ENCODE data around the gene PIGH.
"Not testable (repeated sequence)": the region's sequence is repeated elsewhere in the genome, so short reads cannot be mapped to it uniquely, and the experiment has no call there.

Gene PIGH

DNA sequence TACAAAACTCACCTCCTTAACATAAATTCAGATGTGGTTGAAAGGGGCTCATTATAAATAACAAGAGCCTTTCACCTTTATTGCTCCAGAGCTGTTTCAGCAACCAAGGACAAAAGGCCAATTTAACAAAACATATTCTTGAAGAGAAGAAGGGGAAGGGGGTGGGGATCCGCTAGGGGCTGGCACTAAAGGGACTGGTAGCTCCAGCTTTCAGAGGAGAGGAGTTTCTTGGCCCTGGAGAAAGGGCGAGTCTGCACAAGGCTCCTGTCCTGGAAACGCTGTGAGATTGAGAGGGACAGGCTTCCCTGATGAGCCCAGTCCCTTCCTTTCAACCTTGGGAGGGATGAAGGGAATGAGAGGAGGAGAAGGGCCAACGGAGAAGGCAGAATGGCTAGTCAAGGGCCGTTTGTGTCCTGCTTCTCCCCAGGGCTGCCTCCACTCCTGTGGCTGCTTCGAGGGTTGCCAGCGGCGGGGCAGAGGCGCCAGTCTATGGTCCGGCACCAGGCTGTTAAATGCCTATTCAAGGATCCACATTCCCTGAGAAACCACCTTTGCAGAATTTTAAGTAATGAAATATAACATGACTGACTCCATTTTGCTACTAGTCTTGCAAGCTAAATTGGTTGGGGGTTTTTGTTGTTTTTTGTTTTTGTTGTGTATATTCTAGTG, 9.7 kb upstream of the PIGH start:
- no peak for DNase-seq (ENCODE audit: low spot score)

DNA sequence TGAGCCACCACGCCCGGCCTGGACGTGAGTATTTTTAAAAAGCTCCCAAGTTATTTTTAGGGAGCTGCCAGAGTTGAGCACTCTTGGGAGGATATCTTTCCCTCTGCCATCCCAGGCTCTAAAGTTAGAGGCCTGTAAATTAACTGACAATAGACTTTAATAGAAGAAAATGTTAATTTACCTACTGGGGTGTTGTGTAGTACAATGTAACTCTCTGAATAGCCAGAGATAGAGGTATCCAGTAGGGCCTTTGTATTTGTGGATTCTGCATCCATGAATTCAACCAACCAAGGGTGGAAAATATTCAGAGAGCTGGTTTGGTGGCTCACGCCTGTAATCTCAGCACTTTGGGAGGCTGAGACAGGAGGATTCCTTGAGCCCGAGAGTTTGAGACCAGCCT, 7.6 kb upstream of the PIGH start:
- no peak for DNase-seq (ENCODE audit: low spot score)

DNA sequence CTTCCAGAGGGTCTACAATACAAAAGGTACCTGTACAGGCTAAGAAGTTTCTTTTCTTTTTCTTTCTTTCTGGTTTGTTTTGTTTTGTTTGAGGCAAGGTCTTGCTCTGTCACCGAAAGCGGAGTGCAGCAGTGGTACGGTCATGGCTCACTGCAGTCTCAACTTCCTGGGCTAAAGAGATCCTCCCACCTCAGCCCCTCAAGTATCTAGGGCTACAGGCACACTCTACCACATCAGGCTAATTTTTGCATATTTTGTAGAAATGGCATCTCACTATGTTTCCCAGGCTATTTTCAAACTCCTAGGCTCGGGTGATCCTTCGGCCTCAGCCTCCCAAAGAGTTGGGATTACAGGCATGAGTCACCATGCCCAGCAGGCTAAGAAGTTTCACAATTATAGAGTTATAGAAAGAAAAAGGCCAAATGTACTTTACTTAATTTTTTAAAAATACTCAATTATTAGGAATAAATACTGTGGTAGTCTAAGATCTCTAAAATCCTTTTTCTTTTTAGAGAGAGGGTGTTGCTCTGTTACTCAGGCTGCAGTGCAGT, 3.0 kb upstream of the PIGH start:
- no peak for DNase-seq (ENCODE audit: low spot score)

DNA sequence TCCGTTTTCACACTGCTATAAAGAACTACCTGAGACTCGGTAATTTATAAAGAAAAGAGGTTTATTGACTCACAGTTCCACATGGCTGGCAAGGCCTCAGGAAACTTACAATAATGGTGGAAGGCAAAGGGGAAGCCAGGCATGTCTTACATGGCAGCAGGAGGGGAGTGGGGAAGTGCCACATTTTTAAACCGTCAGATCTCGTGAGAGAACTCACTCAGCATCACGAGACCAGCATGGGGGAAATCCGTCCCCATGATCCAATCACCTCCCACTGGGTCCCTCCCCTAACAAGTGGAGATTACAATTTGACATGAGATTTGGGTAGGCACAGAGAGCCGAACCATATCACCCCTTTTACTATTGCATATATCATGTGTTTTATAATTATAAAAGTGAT, 2.0 kb upstream of the PIGH start:
- DNase-seq (ENCODE audit: low spot score) = no peak

DNA sequence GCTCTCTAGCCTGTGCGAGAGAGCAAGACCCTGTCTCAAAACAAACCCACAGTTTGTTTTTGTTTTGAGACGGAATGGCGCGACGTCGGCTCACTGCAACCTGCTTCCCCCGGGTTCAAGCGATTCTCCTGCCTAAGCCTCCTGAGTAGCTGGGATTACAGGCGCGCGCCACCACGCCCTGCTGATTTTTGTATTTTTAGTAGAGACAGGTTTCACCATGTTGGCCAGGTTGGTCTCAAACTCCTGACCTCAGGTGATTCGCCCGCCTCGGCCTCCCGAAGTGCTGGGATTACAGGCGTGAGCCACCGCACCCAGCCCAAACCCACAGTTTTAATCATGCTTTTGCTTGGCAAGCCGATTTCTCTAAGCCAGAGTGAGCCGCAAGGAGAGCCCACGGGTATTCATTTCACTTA, 500 bp upstream of the PIGH start:
- DNase-seq (ENCODE audit: low spot score) = not testable (repeated sequence)

DNA sequence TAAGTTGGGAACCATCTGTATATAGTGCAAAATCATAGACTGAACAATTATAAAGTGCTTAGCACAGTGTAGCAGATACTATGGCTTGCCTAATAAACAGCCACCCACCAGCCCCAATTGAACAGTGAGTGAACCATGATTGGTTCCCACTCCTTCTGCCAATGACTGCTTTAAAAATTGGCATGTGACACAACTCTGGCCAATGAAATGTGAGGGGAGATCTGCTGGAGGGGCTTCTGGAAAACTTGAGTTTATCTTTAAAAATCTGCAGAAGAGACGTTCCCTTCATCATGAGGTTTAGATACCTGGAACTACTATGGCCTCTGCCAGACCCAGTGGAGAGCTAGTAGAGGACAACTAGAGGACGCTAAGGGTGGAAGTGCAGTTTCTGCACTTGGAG, 4.7 kb downstream of the PIGH start:
- DNase-seq (ENCODE audit: low spot score) = no peak

DNA sequence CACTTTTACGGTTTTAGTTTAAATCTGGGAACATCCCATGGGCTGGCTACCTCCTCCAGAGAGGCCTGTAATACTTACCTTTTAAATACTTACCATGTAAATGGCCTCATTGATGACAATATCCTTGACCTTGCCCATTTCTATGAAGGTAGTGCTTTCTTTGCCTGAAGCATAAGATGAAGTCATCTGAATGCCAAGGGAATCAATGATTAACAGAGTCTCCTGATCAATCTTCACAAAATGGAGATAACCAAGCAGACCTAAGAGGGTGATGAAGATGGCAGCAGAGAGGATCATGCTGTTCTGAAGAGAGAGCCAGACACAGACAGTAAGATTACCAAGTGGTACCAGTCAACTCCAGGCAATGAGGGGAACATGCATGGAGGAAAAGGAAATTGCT, 6.4 kb downstream of the PIGH start:
- DNase-seq (ENCODE audit: low spot score) = not testable (repeated sequence)

DNA sequence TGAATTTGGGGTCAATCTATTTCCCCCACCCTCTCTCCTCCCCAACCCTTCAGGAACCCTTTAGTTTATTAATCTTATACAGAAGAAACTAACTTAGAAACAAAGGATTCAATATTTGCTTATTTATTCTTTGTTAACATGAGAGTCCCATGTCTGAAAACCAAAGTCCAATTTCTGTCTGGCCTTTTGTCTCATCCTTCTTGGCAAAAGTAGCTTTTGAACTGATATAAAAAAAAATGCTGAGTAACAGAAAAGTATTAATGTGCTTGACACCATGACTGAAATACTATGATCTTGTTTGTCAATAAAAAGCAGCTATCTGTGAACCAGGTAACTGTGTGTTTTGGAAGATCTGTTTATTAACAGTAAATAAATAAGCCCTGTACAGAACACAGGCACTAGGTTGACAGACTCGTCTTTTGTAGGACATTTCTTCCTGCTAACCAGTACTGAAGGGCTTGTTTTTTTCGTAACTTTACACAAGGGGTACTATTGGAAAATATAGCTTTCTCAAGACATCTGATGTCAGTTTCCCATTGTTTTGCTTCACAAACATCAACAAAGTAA, 10.8 kb downstream of the PIGH start:
- DNase-seq (ENCODE audit: low spot score) = no peak

DNA sequence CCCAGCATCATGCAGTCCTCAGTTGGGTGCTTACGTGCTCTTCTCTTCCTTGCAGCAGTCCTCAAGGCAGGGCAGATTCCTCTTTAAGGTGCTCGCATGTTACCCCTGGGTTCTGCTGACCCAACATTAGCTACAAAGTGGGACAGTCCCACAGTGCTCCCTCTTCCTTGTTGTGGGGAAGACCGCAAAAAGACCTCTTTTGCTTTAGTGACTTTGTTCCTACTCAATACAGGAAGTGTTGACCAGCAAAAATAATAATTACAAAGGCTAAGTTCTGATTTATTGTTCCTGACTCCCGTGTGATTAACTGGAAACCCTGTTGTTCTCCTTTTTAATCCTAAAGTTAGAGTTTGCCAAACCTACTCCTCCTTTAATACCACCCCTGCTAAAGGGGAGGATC, 13.7 kb downstream of the PIGH start:
- no peak for DNase-seq (ENCODE audit: low spot score)

DNA sequence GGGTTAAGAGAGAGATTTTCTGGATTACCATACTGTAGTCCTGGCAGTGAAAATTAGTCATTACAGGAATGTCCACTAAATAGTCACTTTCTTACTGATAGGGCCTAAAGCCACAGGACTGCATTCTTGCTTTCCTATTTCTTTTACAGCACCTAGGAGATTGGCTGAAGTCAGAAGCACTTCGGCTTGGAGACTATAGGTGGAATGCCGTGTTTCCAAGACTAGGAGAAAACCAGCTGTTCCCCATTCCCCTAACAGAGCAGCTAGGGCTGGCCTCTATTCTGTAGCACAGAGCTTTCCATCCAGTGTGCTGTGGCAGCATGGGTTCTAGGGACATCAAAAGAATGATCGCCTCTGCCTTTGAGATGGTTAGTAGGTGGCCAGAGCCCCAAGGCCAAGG, 15.1 kb downstream of the PIGH start:
- DNase-seq (ENCODE audit: low spot score) = no peak

DNA sequence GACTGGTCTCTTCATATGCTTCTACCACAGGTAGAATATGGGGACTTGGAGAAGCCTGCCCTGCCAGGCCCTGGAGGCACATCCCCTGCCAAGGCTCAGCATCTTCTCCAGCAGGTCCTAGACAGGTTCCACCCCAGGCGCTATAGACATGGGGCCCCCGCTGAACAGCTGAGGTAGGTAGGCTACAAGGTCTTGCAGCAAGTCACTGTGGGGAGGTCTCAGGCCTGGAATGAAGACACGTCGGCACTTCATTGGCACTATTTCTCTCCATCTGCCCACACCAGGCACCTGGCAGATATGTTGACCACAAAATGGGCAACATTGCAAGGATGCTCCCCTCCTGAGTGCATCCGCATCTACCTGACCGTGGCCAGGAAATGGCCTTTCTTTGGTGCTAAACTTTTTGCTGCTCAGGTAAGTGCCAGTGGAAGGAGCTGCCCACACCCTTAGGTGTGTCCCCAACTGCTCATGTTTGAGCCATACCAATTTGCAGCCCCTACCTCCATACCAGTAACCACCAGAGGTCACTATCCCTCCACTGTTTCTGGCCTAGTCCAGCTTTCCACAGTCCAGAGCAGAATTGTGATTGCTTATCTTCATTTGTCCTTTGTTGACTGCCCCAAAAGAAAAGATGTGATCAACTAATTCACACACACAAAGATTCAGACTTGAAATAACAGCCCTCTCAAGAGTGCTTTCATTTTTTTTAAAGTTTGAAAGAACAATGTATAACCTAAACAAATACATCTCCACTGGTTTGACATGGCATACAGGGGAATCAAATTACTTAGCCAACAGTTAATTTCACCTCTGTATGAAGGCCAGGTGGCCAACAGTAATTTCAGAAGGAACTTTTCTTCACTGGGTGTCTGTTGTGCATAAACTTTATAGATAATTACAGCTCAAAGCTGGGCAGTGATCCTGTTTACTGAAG, 16.1 kb downstream of the PIGH start:
- DNase-seq (ENCODE audit: low spot score) = peak; percentile 72

DNA sequence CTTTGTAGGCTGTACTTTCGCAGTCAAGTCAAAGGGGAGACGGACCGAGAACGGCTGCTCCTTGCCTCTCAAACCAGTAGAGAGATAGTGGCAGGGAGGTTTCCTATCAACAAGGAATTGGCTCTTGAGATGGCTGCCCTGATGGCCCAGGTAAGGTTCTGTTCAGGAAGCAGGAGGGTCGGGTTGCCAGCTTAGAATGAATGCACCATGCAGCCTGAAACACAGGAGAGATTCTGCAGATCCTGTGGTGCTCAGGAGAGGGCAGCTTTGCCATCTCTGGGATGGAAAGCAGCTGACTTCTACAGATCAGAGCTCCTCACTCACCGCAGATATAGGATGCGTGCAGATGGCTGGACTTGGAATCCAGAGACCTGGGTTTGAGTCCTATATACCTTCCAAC, 18.0 kb downstream of the PIGH start:
- DNase-seq (ENCODE audit: low spot score) = no peak

DNA sequence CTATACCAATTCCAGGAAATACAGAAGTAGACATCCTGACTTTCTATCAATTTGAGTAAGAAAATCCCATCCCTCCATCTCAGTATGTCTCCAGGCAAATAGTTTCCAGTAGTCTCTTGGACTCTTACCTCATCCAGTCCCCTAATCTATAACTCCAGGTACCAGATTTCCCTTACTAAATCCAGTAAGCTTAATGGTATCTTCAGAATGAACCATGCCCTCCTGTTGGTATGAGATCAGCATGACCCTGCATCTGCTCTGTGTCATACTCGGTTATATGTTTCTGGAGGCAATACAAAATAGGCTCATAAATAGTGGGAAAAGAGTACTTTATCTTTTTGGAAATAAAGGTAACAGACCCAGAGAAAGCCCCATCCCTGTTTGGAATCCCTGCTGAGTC, 18.4 kb downstream of the PIGH start:
- no peak for DNase-seq (ENCODE audit: low spot score)

DNA sequence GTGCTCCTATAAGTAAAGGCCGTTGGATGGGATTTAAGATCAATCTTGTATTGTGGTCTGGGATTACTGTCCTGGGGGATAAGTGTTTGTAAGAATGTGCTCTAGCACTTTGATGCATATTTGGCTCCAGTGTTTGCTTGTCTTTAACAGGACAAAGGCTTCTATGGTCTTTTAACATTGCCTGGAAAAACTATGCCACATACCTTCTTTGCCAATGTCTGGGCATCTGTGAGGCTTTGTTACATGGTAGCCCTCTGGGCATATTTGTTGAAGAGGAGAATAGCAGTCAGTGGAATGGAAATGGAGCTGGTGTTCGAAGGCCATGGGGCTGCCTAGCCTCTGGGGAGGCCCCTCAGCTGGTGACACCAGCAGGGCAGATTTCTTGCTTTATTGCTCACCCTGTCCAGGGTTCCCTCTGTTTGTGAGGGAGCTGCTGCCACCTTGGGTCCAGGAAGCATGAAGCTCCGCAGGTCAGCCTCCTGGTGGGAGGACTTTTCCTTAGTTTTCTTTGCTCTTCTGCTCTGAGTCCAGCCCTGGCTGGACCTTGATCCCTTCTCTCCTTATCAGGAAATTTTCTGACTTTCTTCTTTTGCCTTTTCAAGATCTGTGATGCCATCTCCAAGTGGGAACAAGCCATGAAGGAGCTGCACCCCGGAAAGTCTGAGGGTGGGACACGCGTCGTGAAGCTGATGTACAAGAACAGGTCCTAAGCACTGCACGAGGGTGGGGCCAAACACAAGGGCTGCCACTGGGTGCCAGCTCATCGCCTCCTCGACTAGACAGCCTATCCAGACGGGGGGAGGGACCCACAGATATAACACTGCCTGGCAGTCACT, 19.5 kb downstream of the PIGH start:
- DNase-seq (ENCODE audit: low spot score) = no peak

DNA sequence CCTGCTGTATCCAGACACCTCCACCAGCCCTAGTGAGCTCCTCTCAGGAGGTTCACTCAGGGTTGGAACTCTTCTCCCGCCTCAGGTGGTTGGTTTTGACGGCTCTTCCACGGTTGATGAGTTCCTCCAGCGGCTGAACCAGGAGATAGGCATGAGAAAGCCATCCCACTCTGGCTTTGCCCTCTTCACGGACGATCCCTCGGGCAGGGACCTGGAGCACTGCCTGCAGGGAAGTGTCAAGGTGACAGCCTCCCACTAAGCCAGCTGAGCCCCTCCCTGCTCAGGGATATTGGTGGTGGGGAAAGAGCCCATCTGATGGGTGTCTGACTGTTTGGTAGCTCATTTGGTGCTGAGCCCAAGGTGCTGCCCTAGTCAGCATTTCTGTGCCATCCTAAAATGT, 20.4 kb downstream of the PIGH start:
- no peak for DNase-seq (ENCODE audit: low spot score)

DNA sequence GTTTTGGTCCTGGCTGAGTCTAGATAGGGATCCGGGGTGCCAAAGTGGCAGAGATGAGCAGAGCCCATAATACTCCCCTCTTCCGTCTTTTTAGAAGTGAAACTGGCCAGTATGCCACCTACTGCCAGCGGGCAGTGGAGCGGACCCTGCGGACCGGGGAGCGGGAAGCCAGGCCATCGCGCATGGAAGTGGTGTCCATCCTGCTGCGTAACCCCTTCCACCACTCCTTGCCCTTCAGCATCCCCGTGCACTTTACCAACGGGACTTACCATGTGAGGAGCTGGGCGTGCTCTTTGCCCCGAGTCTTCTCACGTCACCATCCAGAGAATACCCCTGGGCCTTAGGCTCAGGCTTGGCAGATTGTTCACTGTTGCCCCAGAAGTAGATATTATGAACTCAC, 21.0 kb downstream of the PIGH start:
- DNase-seq (ENCODE audit: low spot score) = no peak

DNA sequence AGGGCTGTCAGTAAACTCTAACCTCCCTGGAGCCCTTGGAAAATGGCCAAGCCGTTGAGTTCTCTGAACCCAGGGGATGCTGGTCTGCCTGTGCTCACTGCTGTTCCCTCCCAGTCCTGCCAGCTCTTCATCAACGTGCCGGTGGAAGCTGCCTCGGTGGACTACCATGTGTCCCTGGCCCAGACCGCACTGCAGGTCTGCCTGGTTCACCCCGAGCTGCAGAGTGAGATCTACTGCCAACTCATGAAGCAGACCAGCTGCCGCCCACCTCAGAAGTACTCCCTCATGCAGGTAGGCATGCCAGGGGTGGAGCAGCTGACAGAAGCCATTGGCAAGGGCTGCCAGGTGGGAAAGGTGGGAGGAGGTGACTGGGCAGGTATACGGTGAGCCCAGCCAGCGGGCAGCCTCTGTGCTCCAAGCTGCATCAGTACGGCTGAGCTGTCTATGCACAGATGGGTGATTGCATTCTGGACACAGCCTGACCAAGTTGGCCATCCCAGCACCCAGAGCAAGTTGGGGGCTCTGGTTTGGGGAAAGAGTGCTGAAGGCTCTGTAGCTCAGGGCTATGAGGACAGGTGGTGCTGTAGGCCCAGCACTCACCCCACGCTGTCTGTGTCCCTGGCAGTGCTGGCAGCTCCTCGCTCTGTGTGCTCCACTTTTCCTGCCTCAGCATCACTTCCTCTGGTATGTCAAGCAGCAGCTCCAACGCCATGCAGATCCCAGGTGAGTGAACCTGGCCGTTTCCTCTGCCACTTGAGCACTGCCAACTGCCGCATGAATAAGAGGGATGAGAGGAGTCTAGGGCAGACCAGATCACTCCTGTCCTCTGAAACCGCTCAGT, 21.9 kb downstream of the PIGH start:
- DNase-seq (ENCODE audit: low spot score) = no peak

DNA sequence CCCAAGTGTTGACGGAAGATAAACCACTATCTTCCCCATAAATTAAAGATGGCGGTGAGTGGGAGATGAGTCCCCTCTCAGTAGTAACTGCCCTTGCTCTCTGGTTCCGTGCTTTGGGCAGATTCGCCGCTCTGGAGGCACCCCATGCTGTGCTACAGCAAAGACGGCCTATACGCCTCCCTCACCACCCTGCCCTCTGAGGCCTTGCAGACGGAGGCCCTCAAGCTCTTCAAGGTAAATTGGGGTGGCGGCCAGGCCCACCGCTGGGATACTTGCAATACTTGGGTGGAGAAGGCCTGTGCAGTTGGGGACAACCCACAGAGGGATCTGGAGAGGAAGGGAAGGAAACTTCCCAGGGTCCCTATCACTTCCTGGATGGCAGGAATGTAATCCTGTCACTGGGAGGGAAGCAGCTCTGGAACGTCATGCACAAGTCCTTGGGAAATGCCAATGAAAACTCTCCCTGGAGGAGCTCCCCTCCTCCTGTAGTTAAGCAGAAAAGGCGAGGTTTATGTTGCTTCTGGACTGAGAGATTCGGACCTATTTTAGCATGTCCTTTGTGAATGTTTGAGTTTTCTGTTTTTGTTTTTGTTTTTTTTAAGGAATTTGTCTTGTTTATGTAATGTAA, 22.8 kb downstream of the PIGH start:
- DNase-seq (ENCODE audit: low spot score) = peak; percentile 26

DNA sequence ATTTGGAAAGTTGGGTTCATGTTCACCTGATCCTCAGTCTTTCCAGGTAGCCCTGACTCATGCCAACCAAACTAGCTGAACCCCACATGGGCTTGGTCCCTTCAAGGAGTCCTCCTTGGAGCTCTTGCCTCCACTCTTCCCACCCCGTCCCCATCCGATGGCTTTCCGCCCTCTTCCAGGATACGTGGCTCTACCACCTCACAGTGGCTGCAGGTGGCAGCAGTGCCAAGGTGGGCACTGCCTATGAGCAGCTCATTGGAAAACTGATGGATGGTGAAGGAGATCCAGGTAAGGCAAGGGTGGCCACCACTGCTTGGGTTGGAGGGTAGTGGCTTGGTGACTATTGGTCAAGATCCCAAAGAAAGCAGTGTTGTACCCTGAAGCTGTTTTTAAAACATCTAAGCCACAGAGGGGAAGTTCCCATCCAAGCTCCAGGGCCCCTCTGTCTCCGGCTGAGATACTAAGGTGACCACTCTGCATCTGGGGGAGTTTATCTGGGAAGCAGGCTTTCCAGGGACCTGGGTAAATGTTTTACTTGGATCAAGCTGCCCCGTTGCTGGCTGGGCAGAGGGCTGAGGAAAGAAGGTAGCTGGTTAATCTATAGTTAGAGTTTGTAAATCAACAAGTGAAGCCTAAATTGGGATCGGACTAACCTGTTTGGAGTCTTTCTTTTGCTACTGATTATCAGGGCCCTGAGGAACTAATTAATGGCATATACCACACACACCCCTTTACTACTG, 23.7 kb downstream of the PIGH start:
- DNase-seq (ENCODE audit: low spot score) = no peak

DNA sequence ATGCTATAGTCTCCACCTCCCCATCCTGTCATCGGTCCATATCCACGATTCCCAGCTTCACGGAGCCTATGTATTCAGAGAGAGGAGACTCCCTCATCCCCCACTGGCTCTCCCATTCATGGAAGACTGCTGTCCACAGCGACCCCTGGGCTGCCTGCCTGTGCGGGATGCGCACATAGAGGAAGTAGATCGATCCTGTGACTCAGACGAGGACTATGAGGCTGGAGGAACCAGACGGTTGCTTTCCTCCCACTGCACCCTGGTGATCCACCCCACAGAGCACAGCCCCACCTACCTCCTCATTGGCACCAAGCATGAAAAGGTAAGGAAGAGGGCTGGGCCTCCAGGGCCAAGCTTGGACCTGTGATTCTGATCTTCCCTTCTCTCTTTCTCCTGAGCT, 24.4 kb downstream of the PIGH start:
- no peak for DNase-seq (ENCODE audit: low spot score)

Data from AG08396 (cell line).